GM23338 (cell line): ENCODE data around the gene COL8A2. TPM values are rescaled to one million over a fixed set of nuclear protein-coding genes. Genes with fewer than 3 reads are reported as not detected.

ENCODE experiments used
- ATAC-seq: fragments of 200-7000 bp; cut with Tn5 transposase; 3 replicates; pipeline ENCODE4 v1.9.1; 2020
- DNase-seq: peaks from one replicate; pipeline ENCODE4 v3.0.0-alpha.2; 2015; ENCODE audit warnings: low spot score
- H2AFZ ChIP-seq: fragments of 200-600 bp; sonication (generic); 2 replicates; pipeline ENCODE4 v1.8.0; 2016; ENCODE audit warnings: antibody characterized with exemption, mild to moderate bottlenecking, moderate library complexity
- H3F3A ChIP-seq: fragments of 200-600 bp; sonication (generic); replicated peaks from 2 replicates; pipeline ENCODE4 v1.8.0; 2017; ENCODE audit warnings: antibody characterized with exemption, mixed run types, low read depth
- H3K27ac ChIP-seq: fragments of 200-600 bp; sonication (generic); 2 replicates; pipeline ENCODE4 v1.6.1; 2016; ENCODE audit warnings: low read depth
- H3K27me3 ChIP-seq: fragments of 200-600 bp; sonication (generic); 2 replicates; pipeline ENCODE4 v1.8.0; 2016; ENCODE audit warnings: mild to moderate bottlenecking, mixed run types, moderate library complexity; ENCODE audit not compliant: insufficient read depth
- H3K36me3 ChIP-seq: fragments of 200-600 bp; sonication (generic); 2 replicates; pipeline ENCODE4 v1.8.0; 2016; ENCODE audit warnings: mild to moderate bottlenecking; ENCODE audit not compliant: insufficient read depth
- H3K4me1 ChIP-seq: fragments of 200-600 bp; sonication (generic); 2 replicates; pipeline ENCODE4 v1.8.0; 2016; ENCODE audit warnings: mild to moderate bottlenecking, moderate library complexity; ENCODE audit not compliant: insufficient read depth
- H3K4me2 ChIP-seq: fragments of 200-600 bp; sonication (generic); 2 replicates; pipeline ENCODE4 v1.7.1; 2017; ENCODE audit warnings: mixed run types
- H3K4me3 ChIP-seq: fragments of 200-600 bp; sonication (generic); 2 replicates; pipeline ENCODE4 v1.6.1; 2016; ENCODE audit warnings: mixed run types
- H3K79me2 ChIP-seq: fragments of 200-600 bp; sonication (generic); replicated peaks from 2 replicates; pipeline ENCODE4 v1.8.0; 2017; ENCODE audit warnings: mild to moderate bottlenecking; ENCODE audit not compliant: insufficient read depth
- H3K9me2 ChIP-seq: fragments of 200-600 bp; sonication (generic); 2 replicates; pipeline ENCODE4 v1.8.0; 2017; ENCODE audit not compliant: insufficient read depth
- H4K20me1 ChIP-seq: fragments of 200-600 bp; sonication (generic); replicated peaks from 2 replicates; pipeline ENCODE4 v1.8.0; 2017; ENCODE audit warnings: mild to moderate bottlenecking; ENCODE audit not compliant: insufficient read depth
- H3K27ac Mint-ChIP-seq: 2 replicates; pipeline ENCODE4 v1.8.0; 2020; ENCODE audit warnings: inconsistent platforms, mild to moderate bottlenecking, moderate library complexity, mixed read lengths
- H3K27me3 Mint-ChIP-seq: 3 replicates; pipeline ENCODE4 v1.8.0; 2022; ENCODE audit warnings: low read depth, mild to moderate bottlenecking, moderate library complexity, mixed read lengths, inconsistent platforms; ENCODE audit not compliant: insufficient read depth, poor library complexity
- H3K36me3 Mint-ChIP-seq: 3 replicates; pipeline ENCODE4 v1.8.0; 2021; ENCODE audit warnings: low read depth, mild to moderate bottlenecking, inconsistent platforms, moderate library complexity, mixed read lengths
- H3K4me1 Mint-ChIP-seq: 3 replicates; pipeline ENCODE4 v1.8.0; 2020; ENCODE audit warnings: mild to moderate bottlenecking, inconsistent platforms, mixed read lengths
- H3K4me3 Mint-ChIP-seq: 3 replicates; pipeline ENCODE4 v1.8.0; 2021; ENCODE audit warnings: moderate library complexity, mild to moderate bottlenecking, inconsistent platforms, mixed read lengths
- H3K9me3 Mint-ChIP-seq: 3 replicates; pipeline ENCODE4 v1.8.0; 2020; ENCODE audit warnings: moderate library complexity, mild to moderate bottlenecking, inconsistent platforms, mixed read lengths
- CREB1 ChIP-seq: fragments of 250-450 bp; sonication (Bioruptor Pico); IDR thresholded peaks from 2 replicates; pipeline ENCODE4 v1.5.0; 2020; ENCODE audit warnings: low read depth, mild to moderate bottlenecking, moderate library complexity
- EZH2 ChIP-seq: fragments of 200-600 bp; sonication (generic); IDR thresholded peaks from one replicate; pipeline ENCODE4 v1.8.0; 2017; ENCODE audit warnings: antibody characterized with exemption, mild to moderate bottlenecking, low read depth; ENCODE audit not compliant: unreplicated experiment
- EZH2phosphoT487 ChIP-seq: fragments of 200-600 bp; sonication (generic); IDR thresholded peaks from one replicate; pipeline ENCODE4 v1.8.1; 2018; ENCODE audit warnings: antibody characterized with exemption; ENCODE audit not compliant: unreplicated experiment
- JUNB ChIP-seq: IDR thresholded peaks from one replicate; pipeline ENCODE4 v1.6.1; 2016; ENCODE audit warnings: antibody characterized with exemption; ENCODE audit not compliant: unreplicated experiment
- NANOG ChIP-seq: IDR thresholded peaks from 2 replicates; pipeline ENCODE4 v1.6.1; 2016; ENCODE audit warnings: antibody characterized with exemption, borderline replicate concordance
- POLR2AphosphoS5 ChIP-seq: IDR thresholded peaks from 2 replicates; pipeline ENCODE4 v1.6.1; 2016; ENCODE audit warnings: antibody characterized with exemption, low read depth
- STAT1 ChIP-seq: IDR thresholded peaks from one replicate; pipeline ENCODE4 v1.6.1; 2016; ENCODE audit warnings: antibody characterized with exemption; ENCODE audit not compliant: unreplicated experiment
- ZNF114 ChIP-seq: fragments of 250-450 bp; sonication (Bioruptor Pico); IDR thresholded peaks from 2 replicates; pipeline ENCODE4 v1.5.0; 2020; ENCODE audit warnings: mild to moderate bottlenecking, moderate library complexity
- ZNF331 ChIP-seq: fragments of 250-450 bp; sonication (Bioruptor Pico); IDR thresholded peaks from 2 replicates; pipeline ENCODE4 v1.5.0; 2020; ENCODE audit warnings: low read depth, mild to moderate bottlenecking, moderate library complexity
- polyA plus RNA-seq: library from polyadenylated mRNA; unstranded; fragments of >200 nt; fragmentation: Nextera tagmentation; extraction: Ambion mirVana; gene quantifications from 2 replicates; pipeline ENCODE4 v1.2.1, GENCODE V29; 2016
- total RNA-seq: library from RNA; depleted of rRNA; stranded (reverse); fragments of >200 nt; shearing (Covaris generic); gene quantifications from 2 replicates; pipeline ENCODE4 v1.2.3, GENCODE V29; 2014
- TF ChIP-seq, protein P1 (sequence below): IDR thresholded peaks from 2 replicates; pipeline ENCODE4 v1.6.1; 2016; ENCODE audit warnings: antibody characterized with exemption
- TF ChIP-seq, protein P2 (sequence below): fragments of 250-450 bp; sonication (Bioruptor Pico); IDR thresholded peaks from 2 replicates; pipeline ENCODE4 v1.5.0; 2020; ENCODE audit warnings: mild to moderate bottlenecking, moderate library complexity
- TF ChIP-seq, protein P3 (sequence below): IDR thresholded peaks from one replicate; pipeline ENCODE4 v1.6.1; 2018; ENCODE audit warnings: antibody characterized with exemption; ENCODE audit not compliant: unreplicated experiment
- TF ChIP-seq, protein P4 (sequence below), 2 experiments: fragments of 200-600 bp in 1 of 2; sonication (generic) in 1 of 2; conservative IDR thresholded peaks; 2 replicates each; pipeline versions ENCODE4 v1.5.1 to v1.6.1; 2016 to 2017; ENCODE audit warnings: antibody characterized with exemption in 2 of 2, low read depth in 2 of 2, mild to moderate bottlenecking in 2 of 2, moderate library complexity in 1 of 2

The COL8A2 gene
- total and polyA plus RNA-seq, 2 experiments from 2014 or later, result 0.95 to 4.9 TPM

DNA sequence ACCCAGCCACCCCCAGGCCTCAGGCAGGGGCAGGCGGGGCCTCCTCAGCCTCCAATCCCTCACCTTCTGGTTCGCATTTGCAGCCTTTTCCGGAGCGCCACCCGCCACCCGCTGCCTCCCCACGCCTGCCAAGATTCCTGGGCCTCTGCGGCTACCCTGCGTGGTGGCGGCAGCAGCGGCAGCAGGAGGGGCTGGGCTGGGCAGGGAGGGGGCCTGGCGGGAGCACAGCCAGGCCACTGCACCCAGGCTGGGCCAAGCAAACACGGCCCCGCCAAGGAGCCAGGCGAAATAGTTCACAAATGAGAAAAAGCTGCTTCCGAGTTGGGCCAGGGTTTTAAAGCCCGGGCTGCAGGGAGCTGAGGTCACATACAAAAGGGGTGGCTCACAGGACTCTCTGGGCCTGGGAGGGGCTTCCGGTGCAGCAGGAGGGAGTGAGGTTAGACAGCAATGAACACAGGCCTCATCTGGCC is 9.8 kb downstream of the COL8A2 start:
- Histone ChIP-seq H3K27ac (no peak overlapping the region), H2AFZ (no peak overlapping the region; the same call in 1 of the 2 replicates)
- no peak for DNase-seq

More for the DNA sequence above, 9.8 kb downstream of the COL8A2 start:
- TF ChIP-seq EZH2, result no peak
- no peak for TF ChIP-seq STAT1
- TF ChIP-seq POLR2AphosphoS5, result no peak
- TF ChIP-seq, protein P1, sequence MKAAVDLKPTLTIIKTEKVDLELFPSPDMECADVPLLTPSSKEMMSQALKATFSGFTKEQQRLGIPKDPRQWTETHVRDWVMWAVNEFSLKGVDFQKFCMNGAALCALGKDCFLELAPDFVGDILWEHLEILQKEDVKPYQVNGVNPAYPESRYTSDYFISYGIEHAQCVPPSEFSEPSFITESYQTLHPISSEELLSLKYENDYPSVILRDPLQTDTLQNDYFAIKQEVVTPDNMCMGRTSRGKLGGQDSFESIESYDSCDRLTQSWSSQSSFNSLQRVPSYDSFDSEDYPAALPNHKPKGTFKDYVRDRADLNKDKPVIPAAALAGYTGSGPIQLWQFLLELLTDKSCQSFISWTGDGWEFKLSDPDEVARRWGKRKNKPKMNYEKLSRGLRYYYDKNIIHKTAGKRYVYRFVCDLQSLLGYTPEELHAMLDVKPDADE, result no peak
- TF ChIP-seq, protein P2, sequence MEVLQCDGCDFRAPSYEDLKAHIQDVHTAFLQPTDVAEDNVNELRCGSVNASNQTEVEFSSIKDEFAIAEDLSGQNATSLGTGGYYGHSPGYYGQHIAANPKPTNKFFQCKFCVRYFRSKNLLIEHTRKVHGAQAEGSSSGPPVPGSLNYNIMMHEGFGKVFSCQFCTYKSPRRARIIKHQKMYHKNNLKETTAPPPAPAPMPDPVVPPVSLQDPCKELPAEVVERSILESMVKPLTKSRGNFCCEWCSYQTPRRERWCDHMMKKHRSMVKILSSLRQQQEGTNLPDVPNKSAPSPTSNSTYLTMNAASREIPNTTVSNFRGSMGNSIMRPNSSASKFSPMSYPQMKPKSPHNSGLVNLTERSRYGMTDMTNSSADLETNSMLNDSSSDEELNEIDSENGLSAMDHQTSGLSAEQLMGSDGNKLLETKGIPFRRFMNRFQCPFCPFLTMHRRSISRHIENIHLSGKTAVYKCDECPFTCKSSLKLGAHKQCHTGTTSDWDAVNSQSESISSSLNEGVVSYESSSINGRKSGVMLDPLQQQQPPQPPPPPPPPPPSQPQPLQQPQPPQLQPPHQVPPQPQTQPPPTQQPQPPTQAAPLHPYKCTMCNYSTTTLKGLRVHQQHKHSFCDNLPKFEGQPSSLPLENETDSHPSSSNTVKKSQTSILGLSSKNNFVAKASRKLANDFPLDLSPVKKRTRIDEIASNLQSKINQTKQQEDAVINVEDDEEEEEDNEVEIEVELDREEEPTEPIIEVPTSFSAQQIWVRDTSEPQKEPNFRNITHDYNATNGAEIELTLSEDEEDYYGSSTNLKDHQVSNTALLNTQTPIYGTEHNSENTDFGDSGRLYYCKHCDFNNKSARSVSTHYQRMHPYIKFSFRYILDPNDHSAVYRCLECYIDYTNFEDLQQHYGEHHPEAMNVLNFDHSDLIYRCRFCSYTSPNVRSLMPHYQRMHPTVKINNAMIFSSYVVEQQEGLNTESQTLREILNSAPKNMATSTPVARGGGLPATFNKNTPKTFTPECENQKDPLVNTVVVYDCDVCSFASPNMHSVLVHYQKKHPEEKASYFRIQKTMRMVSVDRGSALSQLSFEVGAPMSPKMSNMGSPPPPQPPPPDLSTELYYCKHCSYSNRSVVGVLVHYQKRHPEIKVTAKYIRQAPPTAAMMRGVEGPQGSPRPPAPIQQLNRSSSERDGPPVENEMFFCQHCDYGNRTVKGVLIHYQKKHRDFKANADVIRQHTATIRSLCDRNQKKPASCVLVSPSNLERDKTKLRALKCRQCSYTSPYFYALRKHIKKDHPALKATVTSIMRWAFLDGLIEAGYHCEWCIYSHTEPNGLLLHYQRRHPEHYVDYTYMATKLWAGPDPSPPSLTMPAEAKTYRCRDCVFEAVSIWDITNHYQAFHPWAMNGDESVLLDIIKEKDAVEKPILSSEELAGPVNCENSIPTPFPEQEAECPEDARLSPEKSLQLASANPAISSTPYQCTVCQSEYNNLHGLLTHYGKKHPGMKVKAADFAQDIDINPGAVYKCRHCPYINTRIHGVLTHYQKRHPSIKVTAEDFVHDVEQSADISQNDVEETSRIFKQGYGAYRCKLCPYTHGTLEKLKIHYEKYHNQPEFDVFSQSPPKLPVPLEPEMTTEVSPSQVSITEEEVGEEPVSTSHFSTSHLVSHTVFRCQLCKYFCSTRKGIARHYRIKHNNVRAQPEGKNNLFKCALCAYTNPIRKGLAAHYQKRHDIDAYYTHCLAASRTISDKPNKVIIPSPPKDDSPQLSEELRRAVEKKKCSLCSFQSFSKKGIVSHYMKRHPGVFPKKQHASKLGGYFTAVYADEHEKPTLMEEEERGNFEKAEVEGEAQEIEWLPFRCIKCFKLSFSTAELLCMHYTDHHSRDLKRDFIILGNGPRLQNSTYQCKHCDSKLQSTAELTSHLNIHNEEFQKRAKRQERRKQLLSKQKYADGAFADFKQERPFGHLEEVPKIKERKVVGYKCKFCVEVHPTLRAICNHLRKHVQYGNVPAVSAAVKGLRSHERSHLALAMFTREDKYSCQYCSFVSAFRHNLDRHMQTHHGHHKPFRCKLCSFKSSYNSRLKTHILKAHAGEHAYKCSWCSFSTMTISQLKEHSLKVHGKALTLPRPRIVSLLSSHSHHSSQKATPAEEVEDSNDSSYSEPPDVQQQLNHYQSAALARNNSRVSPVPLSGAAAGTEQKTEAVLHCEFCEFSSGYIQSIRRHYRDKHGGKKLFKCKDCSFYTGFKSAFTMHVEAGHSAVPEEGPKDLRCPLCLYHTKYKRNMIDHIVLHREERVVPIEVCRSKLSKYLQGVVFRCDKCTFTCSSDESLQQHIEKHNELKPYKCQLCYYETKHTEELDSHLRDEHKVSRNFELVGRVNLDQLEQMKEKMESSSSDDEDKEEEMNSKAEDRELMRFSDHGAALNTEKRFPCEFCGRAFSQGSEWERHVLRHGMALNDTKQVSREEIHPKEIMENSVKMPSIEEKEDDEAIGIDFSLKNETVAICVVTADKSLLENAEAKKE, result no peak
- TF ChIP-seq ZNF331, result no peak
- TF ChIP-seq JUNB, result no peak
- TF ChIP-seq, protein P3, sequence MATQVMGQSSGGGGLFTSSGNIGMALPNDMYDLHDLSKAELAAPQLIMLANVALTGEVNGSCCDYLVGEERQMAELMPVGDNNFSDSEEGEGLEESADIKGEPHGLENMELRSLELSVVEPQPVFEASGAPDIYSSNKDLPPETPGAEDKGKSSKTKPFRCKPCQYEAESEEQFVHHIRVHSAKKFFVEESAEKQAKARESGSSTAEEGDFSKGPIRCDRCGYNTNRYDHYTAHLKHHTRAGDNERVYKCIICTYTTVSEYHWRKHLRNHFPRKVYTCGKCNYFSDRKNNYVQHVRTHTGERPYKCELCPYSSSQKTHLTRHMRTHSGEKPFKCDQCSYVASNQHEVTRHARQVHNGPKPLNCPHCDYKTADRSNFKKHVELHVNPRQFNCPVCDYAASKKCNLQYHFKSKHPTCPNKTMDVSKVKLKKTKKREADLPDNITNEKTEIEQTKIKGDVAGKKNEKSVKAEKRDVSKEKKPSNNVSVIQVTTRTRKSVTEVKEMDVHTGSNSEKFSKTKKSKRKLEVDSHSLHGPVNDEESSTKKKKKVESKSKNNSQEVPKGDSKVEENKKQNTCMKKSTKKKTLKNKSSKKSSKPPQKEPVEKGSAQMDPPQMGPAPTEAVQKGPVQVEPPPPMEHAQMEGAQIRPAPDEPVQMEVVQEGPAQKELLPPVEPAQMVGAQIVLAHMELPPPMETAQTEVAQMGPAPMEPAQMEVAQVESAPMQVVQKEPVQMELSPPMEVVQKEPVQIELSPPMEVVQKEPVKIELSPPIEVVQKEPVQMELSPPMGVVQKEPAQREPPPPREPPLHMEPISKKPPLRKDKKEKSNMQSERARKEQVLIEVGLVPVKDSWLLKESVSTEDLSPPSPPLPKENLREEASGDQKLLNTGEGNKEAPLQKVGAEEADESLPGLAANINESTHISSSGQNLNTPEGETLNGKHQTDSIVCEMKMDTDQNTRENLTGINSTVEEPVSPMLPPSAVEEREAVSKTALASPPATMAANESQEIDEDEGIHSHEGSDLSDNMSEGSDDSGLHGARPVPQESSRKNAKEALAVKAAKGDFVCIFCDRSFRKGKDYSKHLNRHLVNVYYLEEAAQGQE, result no peak
- TF ChIP-seq CREB1 (CRISPR knock-in tag), result no peak
- no peak for TF ChIP-seq NANOG
- TF ChIP-seq EZH2phosphoT487, result no peak
- TF ChIP-seq, protein P4, sequence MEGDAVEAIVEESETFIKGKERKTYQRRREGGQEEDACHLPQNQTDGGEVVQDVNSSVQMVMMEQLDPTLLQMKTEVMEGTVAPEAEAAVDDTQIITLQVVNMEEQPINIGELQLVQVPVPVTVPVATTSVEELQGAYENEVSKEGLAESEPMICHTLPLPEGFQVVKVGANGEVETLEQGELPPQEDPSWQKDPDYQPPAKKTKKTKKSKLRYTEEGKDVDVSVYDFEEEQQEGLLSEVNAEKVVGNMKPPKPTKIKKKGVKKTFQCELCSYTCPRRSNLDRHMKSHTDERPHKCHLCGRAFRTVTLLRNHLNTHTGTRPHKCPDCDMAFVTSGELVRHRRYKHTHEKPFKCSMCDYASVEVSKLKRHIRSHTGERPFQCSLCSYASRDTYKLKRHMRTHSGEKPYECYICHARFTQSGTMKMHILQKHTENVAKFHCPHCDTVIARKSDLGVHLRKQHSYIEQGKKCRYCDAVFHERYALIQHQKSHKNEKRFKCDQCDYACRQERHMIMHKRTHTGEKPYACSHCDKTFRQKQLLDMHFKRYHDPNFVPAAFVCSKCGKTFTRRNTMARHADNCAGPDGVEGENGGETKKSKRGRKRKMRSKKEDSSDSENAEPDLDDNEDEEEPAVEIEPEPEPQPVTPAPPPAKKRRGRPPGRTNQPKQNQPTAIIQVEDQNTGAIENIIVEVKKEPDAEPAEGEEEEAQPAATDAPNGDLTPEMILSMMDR (conservative IDR thresholded peaks at IDR 0.05; ENCODE audit: low read depth in 2 of 2), result no peak
- no peak for TF ChIP-seq ZNF114 (CRISPR knock-in tag)
- H3K27me3 ChIP-seq, result no peaks in the 10 kb centered on the region
- Mint-ChIP-seq H3K27me3 (peaks cover 4% of the 10 kb centered on the region), H3K9me3 (no peaks in the 10 kb centered on the region), H3K36me3 (no peaks in the 10 kb centered on the region; the same call in 2 of the 3 replicates), H3K27ac (no peak overlapping the region), H3K4me1 (peaks cover 6% of the 10 kb centered on the region), H3K4me3 (no peak overlapping the region)
- H3K4me2 ChIP-seq, result no peak overlapping the region
- H3K9me2 ChIP-seq, result no peaks in the 10 kb centered on the region
- no peaks in the 10 kb centered on the region for H3K4me1 ChIP-seq
- H3K79me2 ChIP-seq, result no peaks in the 10 kb centered on the region
- ATAC-seq, result peak; percentile 17
- H3K4me3 ChIP-seq, result no peak overlapping the region
- H3F3A ChIP-seq, result no peaks in the 10 kb centered on the region
- H3K36me3 ChIP-seq, result no peaks in the 10 kb centered on the region
- no peaks in the 10 kb centered on the region for H4K20me1 ChIP-seq
